Neural cell (in vitro differentiated cells): ENCODE measurements around the gene KMT2E. TPM values are rescaled to one million over a fixed set of nuclear protein-coding genes. Genes with fewer than 3 reads are reported as not detected.
A peak's percentile ranks its signal among the peaks of the same experiment; 100 is the strongest.
"Not testable (repeated sequence)": the region's sequence is repeated elsewhere in the genome, so short reads cannot be mapped to it uniquely, and the experiment has no call there.

Source experiments
- H2AFZ ChIP-seq: fragments of 200-600, 300-800 bp; sonication (generic), shearing (Covaris generic); 2 replicates; pipeline ENCODE4 v1.6.0; 2014; ENCODE audit warnings: low read depth, mild to moderate bottlenecking, antibody characterized with exemption, low read length, moderate library complexity
- H3F3A ChIP-seq: fragments of 200-600 bp; shearing (Covaris generic); 2 replicates; pipeline ENCODE4 v1.6.1; 2016; ENCODE audit warnings: mild to moderate bottlenecking, moderate library complexity, mixed read lengths, antibody characterized with exemption, low read length; ENCODE audit not compliant: insufficient read depth, poor library complexity, severe bottlenecking
- H3K27ac ChIP-seq: fragments of 200-600, 300-800 bp; sonication (generic), shearing (Covaris generic); 2 replicates; pipeline ENCODE4 v1.5.1; 2014; ENCODE audit warnings: mild to moderate bottlenecking, low read length, moderate library complexity
- H3K27me3 ChIP-seq: fragments of 300-800, 200-600 bp; sonication (generic), shearing (Covaris generic); 2 replicates; pipeline ENCODE4 v1.6.0; 2014; ENCODE audit warnings: mild to moderate bottlenecking, low read depth, low read length, moderate library complexity; ENCODE audit not compliant: insufficient read depth
- H3K36me3 ChIP-seq: fragments of 300-800, 200-600 bp; sonication (generic), shearing (Covaris generic); 2 replicates; pipeline ENCODE4 v1.5.1; 2014; ENCODE audit warnings: mild to moderate bottlenecking, antibody characterized with exemption, low read length, moderate library complexity; ENCODE audit not compliant: insufficient read depth
- H3K4me2 ChIP-seq: fragments of 300-800, 200-600 bp; sonication (generic), shearing (Covaris generic); 2 replicates; pipeline ENCODE4 v1.6.0; 2014; ENCODE audit warnings: mild to moderate bottlenecking, low read length
- H3K4me3 ChIP-seq: fragments of 300-800, 200-600 bp; sonication (generic), shearing (Covaris generic); 2 replicates; pipeline ENCODE4 v1.5.1; 2014; ENCODE audit warnings: mild to moderate bottlenecking, low read length, moderate library complexity
- H3K79me2 ChIP-seq: fragments of 200-600 bp; shearing (Covaris generic); replicated peaks from 2 replicates; pipeline ENCODE4 v1.6.0; 2014; ENCODE audit warnings: mild to moderate bottlenecking, low read length, moderate library complexity; ENCODE audit not compliant: insufficient read depth
- H3K9ac ChIP-seq: fragments of 300-800, 200-600 bp; sonication (generic), shearing (Covaris generic); 2 replicates; pipeline ENCODE4 v1.6.1; 2016; ENCODE audit warnings: mild to moderate bottlenecking, low read length, mixed read lengths
- H3K9me2 ChIP-seq: fragments of 200-600 bp; shearing (Covaris generic); 2 replicates; pipeline ENCODE4 v1.6.1; 2016; ENCODE audit warnings: mild to moderate bottlenecking, low read length, mixed read lengths; ENCODE audit not compliant: insufficient read depth
- H3K9me3 ChIP-seq: fragments of 200-600, 300-800 bp; sonication (generic), shearing (Covaris generic); 2 replicates; pipeline ENCODE4 v1.6.1; 2016; ENCODE audit warnings: mild to moderate bottlenecking, mixed run types, low read length, moderate library complexity, mixed read lengths
- H4K20me1 ChIP-seq: fragments of 200-600 bp; shearing (Covaris generic); 2 replicates; pipeline ENCODE4 v1.6.1; 2016; ENCODE audit warnings: mild to moderate bottlenecking, mixed run types; ENCODE audit not compliant: insufficient read depth
- EP300 ChIP-seq: fragments of 450-650 bp; conservative IDR thresholded peaks from 2 replicates; pipeline ENCODE4 v1.6.1; 2014; ENCODE audit warnings: antibody characterized with exemption, mild to moderate bottlenecking, moderate library complexity; ENCODE audit not compliant: poor library complexity, severe bottlenecking
- EZH2 ChIP-seq: fragments of 200-600, 300-800 bp; shearing (Covaris generic), sonication (generic); IDR thresholded peaks from 2 replicates; pipeline ENCODE4 v1.6.1; 2014; ENCODE audit warnings: antibody characterized with exemption, low read length, borderline replicate concordance, mild to moderate bottlenecking; ENCODE audit not compliant: insufficient read depth, poor library complexity, severe bottlenecking
- MXI1 ChIP-seq: fragments of 450-650 bp; conservative IDR thresholded peaks from 2 replicates; pipeline ENCODE4 v1.6.1; 2014; ENCODE audit warnings: antibody characterized with exemption, mild to moderate bottlenecking; ENCODE audit not compliant: poor library complexity, severe bottlenecking
- POLR2AphosphoS5 ChIP-seq: IDR thresholded peaks from 2 replicates; pipeline ENCODE4 v1.6.1; 2012
- RAD21 ChIP-seq: fragments of 450-650 bp; conservative IDR thresholded peaks from 2 replicates; pipeline ENCODE4 v1.6.1; 2014; ENCODE audit warnings: antibody characterized with exemption, mild to moderate bottlenecking, moderate library complexity
- SMC3 ChIP-seq: fragments of 450-650 bp; conservative IDR thresholded peaks from 2 replicates; pipeline ENCODE4 v1.6.1; 2014; ENCODE audit warnings: antibody characterized with exemption, mild to moderate bottlenecking, moderate library complexity; ENCODE audit not compliant: poor library complexity
- TAF1 ChIP-seq: IDR thresholded peaks from 2 replicates; pipeline ENCODE4 v1.6.1; 2012; ENCODE audit warnings: low read depth
- polyA plus RNA-seq: library from polyadenylated mRNA; depleted of rRNA; stranded (reverse); fragments of >200 nt; gene quantifications from 2 replicates; pipeline ENCODE4 v1.2.3, GENCODE V29; 2014
- TF ChIP-seq, protein P1 (sequence below): fragments of 450-650 bp; IDR thresholded peaks from 2 replicates; pipeline ENCODE4 v1.5.1; 2014; ENCODE audit warnings: antibody characterized with exemption, mild to moderate bottlenecking, moderate library complexity; ENCODE audit not compliant: poor library complexity, severe bottlenecking
- TF ChIP-seq, protein P2 (sequence below): IDR thresholded peaks from 2 replicates; pipeline ENCODE4 v1.6.1; 2012; ENCODE audit warnings: borderline replicate concordance

KMT2E gene
- polyA plus RNA-seq, 1 donor from 2014 or later, result 78.4 TPM

GRCh38 chr7:105003872-105004510 is 10.0 kb upstream of the KMT2E start:
- no peaks in the 10 kb centered on the region for H3K9me2 ChIP-seq
- H3K4me3 ChIP-seq, result peak overlapping the region; percentile 24
- no peak overlapping the region for H2AFZ ChIP-seq
- H3F3A ChIP-seq, result no peaks in the 10 kb centered on the region
- H4K20me1 ChIP-seq, result peaks cover 75% of the 10 kb centered on the region
- H3K27ac ChIP-seq, result no peak overlapping the region
- peak overlapping the region; percentile 2 for H3K4me2 ChIP-seq
- H3K9me3 ChIP-seq, result no peaks in the 10 kb centered on the region
- TF ChIP-seq, protein P1, sequence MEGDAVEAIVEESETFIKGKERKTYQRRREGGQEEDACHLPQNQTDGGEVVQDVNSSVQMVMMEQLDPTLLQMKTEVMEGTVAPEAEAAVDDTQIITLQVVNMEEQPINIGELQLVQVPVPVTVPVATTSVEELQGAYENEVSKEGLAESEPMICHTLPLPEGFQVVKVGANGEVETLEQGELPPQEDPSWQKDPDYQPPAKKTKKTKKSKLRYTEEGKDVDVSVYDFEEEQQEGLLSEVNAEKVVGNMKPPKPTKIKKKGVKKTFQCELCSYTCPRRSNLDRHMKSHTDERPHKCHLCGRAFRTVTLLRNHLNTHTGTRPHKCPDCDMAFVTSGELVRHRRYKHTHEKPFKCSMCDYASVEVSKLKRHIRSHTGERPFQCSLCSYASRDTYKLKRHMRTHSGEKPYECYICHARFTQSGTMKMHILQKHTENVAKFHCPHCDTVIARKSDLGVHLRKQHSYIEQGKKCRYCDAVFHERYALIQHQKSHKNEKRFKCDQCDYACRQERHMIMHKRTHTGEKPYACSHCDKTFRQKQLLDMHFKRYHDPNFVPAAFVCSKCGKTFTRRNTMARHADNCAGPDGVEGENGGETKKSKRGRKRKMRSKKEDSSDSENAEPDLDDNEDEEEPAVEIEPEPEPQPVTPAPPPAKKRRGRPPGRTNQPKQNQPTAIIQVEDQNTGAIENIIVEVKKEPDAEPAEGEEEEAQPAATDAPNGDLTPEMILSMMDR, result no peak
- TF ChIP-seq EZH2 (no peak), MXI1 (no peak), TAF1 (no peak), EP300 (no peak), RAD21 (no peak), SMC3 (no peak), POLR2AphosphoS5 (no peak)
- TF ChIP-seq, protein P2, sequence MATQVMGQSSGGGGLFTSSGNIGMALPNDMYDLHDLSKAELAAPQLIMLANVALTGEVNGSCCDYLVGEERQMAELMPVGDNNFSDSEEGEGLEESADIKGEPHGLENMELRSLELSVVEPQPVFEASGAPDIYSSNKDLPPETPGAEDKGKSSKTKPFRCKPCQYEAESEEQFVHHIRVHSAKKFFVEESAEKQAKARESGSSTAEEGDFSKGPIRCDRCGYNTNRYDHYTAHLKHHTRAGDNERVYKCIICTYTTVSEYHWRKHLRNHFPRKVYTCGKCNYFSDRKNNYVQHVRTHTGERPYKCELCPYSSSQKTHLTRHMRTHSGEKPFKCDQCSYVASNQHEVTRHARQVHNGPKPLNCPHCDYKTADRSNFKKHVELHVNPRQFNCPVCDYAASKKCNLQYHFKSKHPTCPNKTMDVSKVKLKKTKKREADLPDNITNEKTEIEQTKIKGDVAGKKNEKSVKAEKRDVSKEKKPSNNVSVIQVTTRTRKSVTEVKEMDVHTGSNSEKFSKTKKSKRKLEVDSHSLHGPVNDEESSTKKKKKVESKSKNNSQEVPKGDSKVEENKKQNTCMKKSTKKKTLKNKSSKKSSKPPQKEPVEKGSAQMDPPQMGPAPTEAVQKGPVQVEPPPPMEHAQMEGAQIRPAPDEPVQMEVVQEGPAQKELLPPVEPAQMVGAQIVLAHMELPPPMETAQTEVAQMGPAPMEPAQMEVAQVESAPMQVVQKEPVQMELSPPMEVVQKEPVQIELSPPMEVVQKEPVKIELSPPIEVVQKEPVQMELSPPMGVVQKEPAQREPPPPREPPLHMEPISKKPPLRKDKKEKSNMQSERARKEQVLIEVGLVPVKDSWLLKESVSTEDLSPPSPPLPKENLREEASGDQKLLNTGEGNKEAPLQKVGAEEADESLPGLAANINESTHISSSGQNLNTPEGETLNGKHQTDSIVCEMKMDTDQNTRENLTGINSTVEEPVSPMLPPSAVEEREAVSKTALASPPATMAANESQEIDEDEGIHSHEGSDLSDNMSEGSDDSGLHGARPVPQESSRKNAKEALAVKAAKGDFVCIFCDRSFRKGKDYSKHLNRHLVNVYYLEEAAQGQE, result no peak
- peaks cover 99% of the 10 kb centered on the region for H3K79me2 ChIP-seq
- no peak overlapping the region for H3K9ac ChIP-seq
- peaks cover 6% of the 10 kb centered on the region for H3K36me3 ChIP-seq
- H3K27me3 ChIP-seq, result no peaks in the 10 kb centered on the region

GRCh38 chr7:105005006-105005405 is 9.0 kb upstream of the KMT2E start:
- not testable (repeated sequence) for H3K9ac ChIP-seq, H3F3A ChIP-seq, H3K9me3 ChIP-seq, H3K4me3 ChIP-seq, H3K27me3 ChIP-seq, H3K36me3 ChIP-seq, H3K4me2 ChIP-seq, H3K27ac ChIP-seq, H3K9me2 ChIP-seq, H2AFZ ChIP-seq
- Histone ChIP-seq H3K79me2 (peaks cover 99% of the 10 kb centered on the region), H4K20me1 (peaks cover 75% of the 10 kb centered on the region)

- H3K9me3 ChIP-seq, H3K27ac ChIP-seq, H3K9me2 ChIP-seq, H3K4me2 ChIP-seq, H3K9ac ChIP-seq, H3K4me3 ChIP-seq, H3K27me3 ChIP-seq, H2AFZ ChIP-seq, H3F3A ChIP-seq: not testable (repeated sequence)
- Histone ChIP-seq H3K36me3 (peaks cover 12% of the 10 kb centered on the region), H3K79me2 (peaks cover 99% of the 10 kb centered on the region), H4K20me1 (peaks cover 77% of the 10 kb centered on the region)
Measured at GRCh38 chr7:105005486-105005885, 8.5 kb upstream of the KMT2E start.
